ENCODE measurements around the gene STK32B. TPM values are rescaled to one million over a fixed set of nuclear protein-coding genes. Genes with fewer than 3 reads are reported as not detected.

Gene STK32B
- total and polyA plus RNA-seq, 2 of the 4 experiments (the other 2 are of a cell fraction) = 5.5 to 6.3 TPM

DNA sequence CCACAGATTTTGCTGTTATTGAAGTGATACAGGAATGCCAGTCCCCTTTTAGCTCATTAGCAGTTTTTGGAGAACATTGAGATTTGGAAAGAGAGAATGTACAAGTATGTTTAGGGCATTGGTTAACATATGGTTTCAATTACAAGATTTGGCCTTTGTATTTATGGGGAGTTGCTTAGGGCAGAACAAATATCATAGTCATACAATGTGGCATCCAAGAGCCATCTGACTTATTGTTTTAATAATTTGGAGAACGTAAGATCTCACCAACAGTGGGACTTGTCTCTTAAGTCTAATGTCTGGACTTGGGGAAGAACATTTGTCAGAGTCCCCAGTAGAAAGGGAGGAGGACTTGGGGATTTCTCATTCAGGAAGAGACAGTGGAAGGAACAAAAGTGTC lies 166.1 kb downstream of the STK32B start:
- CTCF ChIA-PET = no interaction called here
- Histone ChIP-seq H2BK20ac (ENCODE audit: low read depth, low read length) (no peak overlapping the region), H3K4me1 (ENCODE audit: control insufficient read depth, insufficient read depth, low read length) (no peaks in the 10 kb centered on the region), H3K27ac (ENCODE audit: insufficient read depth, low read length) (no peak overlapping the region), H3K4ac (ENCODE audit: low read depth, low read length) (no peak overlapping the region), H3K27me3 (ENCODE audit: control insufficient read depth, insufficient read depth, low read length) (no peaks in the 10 kb centered on the region), H3K4me2 (ENCODE audit: low read depth, low read length) (no peak overlapping the region), H3K79me1 (ENCODE audit: low read depth in 1 of 2, low read length in 2 of 2) (no peaks in the 10 kb centered on the region), H4K8ac (ENCODE audit: low read depth in 2 of 2, low read length in 2 of 2) (no peak overlapping the region), H2AFZ (replicated peaks; ENCODE audit: low read length, poor library complexity) (no peak overlapping the region), H3K23ac (ENCODE audit: low read depth, low read length) (no peak overlapping the region), H4K20me1 (ENCODE audit: insufficient read depth, low read length) (no peaks in the 10 kb centered on the region; the same call in 1 of the 2 replicates), H3K56ac (ENCODE audit: extremely low read depth, insufficient read depth, low read length) (no peak overlapping the region), H3K18ac (ENCODE audit: low read depth, low read length) (no peak overlapping the region), H2BK15ac (ENCODE audit: low read depth, low read length) (no peak overlapping the region), H3K14ac (replicated peaks; ENCODE audit: low read depth, low read length) (no peak overlapping the region), H2BK120ac (ENCODE audit: low read depth, low read length) (no peak overlapping the region), H2AK9ac (replicated peaks; ENCODE audit: low read depth, low read length, poor library complexity) (no peak overlapping the region), H3K9me3 (ENCODE audit: control insufficient read depth, insufficient read depth, low read length) (peaks cover 3% of the 10 kb centered on the region), H3K9me1 (ENCODE audit: insufficient read depth, low read length) (no peaks in the 10 kb centered on the region), H3K9ac (ENCODE audit: low read depth, low read length) (no peak overlapping the region), H2AK5ac (ENCODE audit: low read depth, low read length) (no peak overlapping the region), H2BK5ac (ENCODE audit: low read depth, low read length, poor library complexity, severe bottlenecking) (no peak overlapping the region), H3K36me3 (ENCODE audit: control insufficient read depth, insufficient read depth, low read length) (no peaks in the 10 kb centered on the region), H4K91ac (ENCODE audit: insufficient read depth, low read depth, low read length) (no peak overlapping the region), H3K4me3 (ENCODE audit: insufficient read depth, low read depth, low read length) (no peak overlapping the region), H4K5ac (ENCODE audit: low read depth, low read length) (no peak overlapping the region)
- dilution Hi-C loops (cut with HindIII; ENCODE audit: low sequenced_read_pairs, unreplicated experiment) (no loop called here), intact Hi-C loops (cut with micrococcal nuclease) (no loop called here), in situ Hi-C loops (cut with MboI; ENCODE audit: low sequenced_read_pairs) (no loop called here)
- no CpG with 5 or more reads among the region's 1 CpG for WGBS, 2 experiments (ENCODE audit: extremely low coverage in 2 of 2, insufficient read length in 1 of 2)
- no TSS peak for BruUV-seq (replicated peaks)
- TF ChIP-seq, protein P1, sequence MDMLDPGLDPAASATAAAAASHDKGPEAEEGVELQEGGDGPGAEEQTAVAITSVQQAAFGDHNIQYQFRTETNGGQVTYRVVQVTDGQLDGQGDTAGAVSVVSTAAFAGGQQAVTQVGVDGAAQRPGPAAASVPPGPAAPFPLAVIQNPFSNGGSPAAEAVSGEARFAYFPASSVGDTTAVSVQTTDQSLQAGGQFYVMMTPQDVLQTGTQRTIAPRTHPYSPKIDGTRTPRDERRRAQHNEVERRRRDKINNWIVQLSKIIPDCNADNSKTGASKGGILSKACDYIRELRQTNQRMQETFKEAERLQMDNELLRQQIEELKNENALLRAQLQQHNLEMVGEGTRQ (IDR thresholded peaks at IDR 0.05; ENCODE audit: low read depth, low read length) = no peak
- POLR2A ChIA-PET (ENCODE audit: unreplicated experiment) = no interaction called here
- DNase-seq = no peak
- no peak for ATAC-seq (ENCODE audit: low read depth)
